HG03571 (cell line): ENCODE data around the gene NPTN.
"Not testable (repeated sequence)": the region's sequence is repeated elsewhere in the genome, so short reads cannot be mapped to it uniquely, and the experiment has no call there.

ENCODE experiments used
- ATAC-seq: cut with Tn5 transposase; IDR thresholded peaks from one replicate; pipeline ENCODE4 v1.9.1; 2021; ENCODE audit not compliant: unreplicated experiment

Gene NPTN

GRCh38 chr15:73601451-73602445 is 31.4 kb downstream of the NPTN start:
- no peak for ATAC-seq

- no peak for ATAC-seq
Observed at GRCh38 chr15:73600413-73601335, 32.5 kb downstream of the NPTN start.

GRCh38 chr15:73599934-73600333 is 33.3 kb downstream of the NPTN start:
- ATAC-seq = no peak

- ATAC-seq = no peak
Observed at GRCh38 chr15:73598530-73599160, 34.5 kb downstream of the NPTN start.

GRCh38 chr15:73597036-73597638 is 36.1 kb downstream of the NPTN start:
- no peak for ATAC-seq

GRCh38 chr15:73596174-73596573 is 37.0 kb downstream of the NPTN start:
- no peak for ATAC-seq

GRCh38 chr15:73594109-73594508 is 39.1 kb downstream of the NPTN start:
- no peak for ATAC-seq

- ATAC-seq = no peak
Observed at GRCh38 chr15:73593304-73594074, 39.7 kb downstream of the NPTN start.

GRCh38 chr15:73590263-73590662 is 42.9 kb downstream of the NPTN start:
- no peak for ATAC-seq

GRCh38 chr15:73589766-73590165 is 43.4 kb downstream of the NPTN start:
- no peak for ATAC-seq

- no peak for ATAC-seq
Observed at GRCh38 chr15:73585871-73586654, 47.1 kb downstream of the NPTN start.

- no peak for ATAC-seq
Observed at GRCh38 chr15:73584699-73585420, 48.3 kb downstream of the NPTN start.

- ATAC-seq = no peak
Observed at GRCh38 chr15:73583544-73583943, 49.6 kb downstream of the NPTN start.

GRCh38 chr15:73582851-73583379 is 50.3 kb downstream of the NPTN start:
- ATAC-seq = no peak

- no peak for ATAC-seq
Observed at GRCh38 chr15:73578026-73578425, 55.2 kb downstream of the NPTN start.

- not testable (repeated sequence) for ATAC-seq
Observed at GRCh38 chr15:73577593-73577992, 55.6 kb downstream of the NPTN start.

- ATAC-seq = no peak
Observed at GRCh38 chr15:73575636-73576247, 57.4 kb downstream of the NPTN start.

- no peak for ATAC-seq
Observed at GRCh38 chr15:73573572-73573971, 59.6 kb downstream of the NPTN start.
